Testis (tissue), 3 donors: Measurements from ENCODE around the gene CDH13. TPM values are rescaled to one million over a fixed set of nuclear protein-coding genes. Genes with fewer than 3 reads are reported as not detected.

ENCODE experiments used
- DNase-seq: peaks from one replicate; pipeline ENCODE4 v3.0.0-alpha.2; 2019
- H3K27ac ChIP-seq, 2 donors: fragments of 200-600 bp; sonication (generic); one replicate each; pipeline ENCODE4 v1.5.1; 2019
- H3K27me3 ChIP-seq: fragments of 200-600 bp; sonication (generic); one replicate; pipeline ENCODE4 v1.5.1; 2019
- H3K36me3 ChIP-seq: fragments of 200-600 bp; sonication (generic); one replicate; pipeline ENCODE4 v1.5.1; 2017; ENCODE audit warnings: low read depth; ENCODE audit errors: missing control alignments
- H3K4me1 ChIP-seq: fragments of 200-600 bp; sonication (generic); one replicate; pipeline ENCODE4 v1.5.1; 2019
- H3K4me3 ChIP-seq, 2 donors: fragments of 200-600 bp; sonication (generic); one replicate each; pipeline ENCODE4 v1.5.1; 2017 to 2019
- H3K9me3 ChIP-seq: fragments of 200-600 bp; sonication (generic); one replicate; pipeline ENCODE4 v1.5.1; 2017
- POLR2A ChIP-seq: fragments of 450-650 bp; IDR thresholded peaks from one replicate; pipeline ENCODE4 v1.6.1; 2017; ENCODE audit warnings: antibody characterized with exemption, mild to moderate bottlenecking, moderate library complexity
- WGBS, 2 donors: methylation state at CpG; one replicate each; pipeline ENCODE4 v1.1.5; 2018; 5-methylcytosine and 5-hydroxymethylcytosine counted together
- intact Hi-C: fragments of 100-400 bp; cut with DNase I; formaldehyde crosslinking; loops from one replicate; pipeline ENCODE4 v1.15.1; 2023; ENCODE audit warnings: low total_unique reads
- polyA plus RNA-seq: library from polyadenylated mRNA; stranded (reverse); fragments of 350-450 nt; fragmentation: Illumina TruSeq; extraction: RNeasy Lipid Tissue Mini Kit (QIAGEN cat#74804); gene quantifications from one replicate; pipeline ENCODE4 v1.2.3, GENCODE V29; 2014; ENCODE audit warnings: low read depth, low replicate concordance; ENCODE audit not compliant: insufficient read depth
- total RNA-seq, 2 donors: library from RNA; depleted of rRNA; stranded (reverse); fragments of >200 nt; gene quantifications; one replicate each; pipeline ENCODE4 v1.2.3, GENCODE V29; 2016
- TF ChIP-seq, protein P1 (sequence below), 3 experiments: fragments of 450-650 bp in 2 of 3; fragments of 200-600 bp in 1 of 3; sonication (generic) in 1 of 3; IDR thresholded peaks; one replicate each; pipeline ENCODE4 v1.5.1; 2016 to 2019; ENCODE audit warnings: antibody characterized with exemption in 3 of 3, mild to moderate bottlenecking in 2 of 3, moderate library complexity in 1 of 3

The CDH13 gene
- total and polyA plus RNA-seq, 3 donors from 2014 or later: 1.2 to 11.1 (median 2.0) TPM

DNA sequence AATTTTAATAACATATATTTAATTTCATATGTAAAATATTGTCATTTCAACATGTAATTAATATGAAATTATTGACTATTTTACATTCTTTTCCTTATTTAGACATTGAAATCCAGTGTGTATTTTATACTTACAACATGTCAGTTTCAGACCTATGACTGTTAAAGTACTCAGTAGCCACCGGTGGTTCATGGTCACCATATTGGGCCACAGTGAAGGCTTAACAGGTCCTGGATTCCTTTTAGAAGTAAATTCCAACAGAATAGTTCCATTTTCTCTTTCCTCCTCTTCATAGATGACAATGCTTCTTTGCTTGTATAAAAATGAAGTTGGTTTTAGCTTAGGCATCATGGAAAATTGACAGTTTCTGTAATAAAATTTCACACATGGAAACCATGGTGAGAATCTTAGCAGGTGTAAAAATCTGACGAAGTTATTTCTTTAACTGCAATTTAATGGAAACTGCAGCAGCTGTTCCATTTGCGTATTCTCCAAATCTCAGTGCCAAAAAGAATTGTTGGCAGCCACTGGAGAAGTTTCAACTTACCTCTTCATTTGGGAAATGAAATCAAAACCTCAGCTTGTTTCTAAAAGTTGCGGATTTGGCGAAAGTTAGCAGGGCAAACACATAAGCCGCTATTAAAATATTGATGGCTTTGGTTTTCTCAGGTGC is 231.1 kb downstream of the CDH13 start:
- TF ChIP-seq, protein P1, sequence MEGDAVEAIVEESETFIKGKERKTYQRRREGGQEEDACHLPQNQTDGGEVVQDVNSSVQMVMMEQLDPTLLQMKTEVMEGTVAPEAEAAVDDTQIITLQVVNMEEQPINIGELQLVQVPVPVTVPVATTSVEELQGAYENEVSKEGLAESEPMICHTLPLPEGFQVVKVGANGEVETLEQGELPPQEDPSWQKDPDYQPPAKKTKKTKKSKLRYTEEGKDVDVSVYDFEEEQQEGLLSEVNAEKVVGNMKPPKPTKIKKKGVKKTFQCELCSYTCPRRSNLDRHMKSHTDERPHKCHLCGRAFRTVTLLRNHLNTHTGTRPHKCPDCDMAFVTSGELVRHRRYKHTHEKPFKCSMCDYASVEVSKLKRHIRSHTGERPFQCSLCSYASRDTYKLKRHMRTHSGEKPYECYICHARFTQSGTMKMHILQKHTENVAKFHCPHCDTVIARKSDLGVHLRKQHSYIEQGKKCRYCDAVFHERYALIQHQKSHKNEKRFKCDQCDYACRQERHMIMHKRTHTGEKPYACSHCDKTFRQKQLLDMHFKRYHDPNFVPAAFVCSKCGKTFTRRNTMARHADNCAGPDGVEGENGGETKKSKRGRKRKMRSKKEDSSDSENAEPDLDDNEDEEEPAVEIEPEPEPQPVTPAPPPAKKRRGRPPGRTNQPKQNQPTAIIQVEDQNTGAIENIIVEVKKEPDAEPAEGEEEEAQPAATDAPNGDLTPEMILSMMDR (IDR thresholded peaks at IDR 0.05): no peak
- no peak for TF ChIP-seq POLR2A
- DNase-seq: no peak
- no peak overlapping the region for H3K27ac ChIP-seq
- no peak overlapping the region for H3K4me3 ChIP-seq
- intact Hi-C loops: no loop called here
- no peaks in the 10 kb centered on the region for H3K4me1 ChIP-seq
- H3K9me3 ChIP-seq: no peaks in the 10 kb centered on the region
- no peaks in the 10 kb centered on the region for H3K27me3 ChIP-seq
- no peaks in the 10 kb centered on the region for H3K36me3 ChIP-seq
- 94% methylated on average over 6 of the region's 6 CpGs for WGBS, 2 donors

DNA sequence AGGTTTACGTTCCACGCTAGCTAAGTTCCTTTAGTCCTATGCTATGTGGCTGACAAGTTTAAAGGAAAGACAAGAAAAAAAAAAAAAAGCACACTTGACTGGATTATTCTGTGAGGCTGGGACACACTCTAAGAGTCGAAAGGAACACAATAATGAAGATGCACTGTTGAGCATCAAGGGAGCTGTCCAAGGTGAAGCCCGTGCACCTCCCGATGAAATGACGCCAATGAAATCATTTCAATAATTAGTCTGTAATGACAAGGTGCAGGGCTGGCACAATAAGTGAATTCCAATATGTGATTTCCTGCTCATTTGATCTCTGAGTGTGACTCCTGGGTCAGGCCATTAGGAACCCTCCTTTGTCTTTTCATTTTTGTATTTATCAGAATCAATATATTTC is 232.9 kb downstream of the CDH13 start:
- Histone ChIP-seq H3K4me3 (no peak overlapping the region), H3K4me1 (no peaks in the 10 kb centered on the region), H3K9me3 (no peaks in the 10 kb centered on the region), H3K27me3 (no peaks in the 10 kb centered on the region), H3K36me3 (no peaks in the 10 kb centered on the region), H3K27ac (no peak overlapping the region)
- no peak for DNase-seq
- TF ChIP-seq, protein P1 (IDR thresholded peaks at IDR 0.05): no peak
- no peak for TF ChIP-seq POLR2A
- WGBS, 2 donors: 72 to 82% methylated on average over 6 of the region's 6 CpGs
- intact Hi-C loops: no loop called here

DNA sequence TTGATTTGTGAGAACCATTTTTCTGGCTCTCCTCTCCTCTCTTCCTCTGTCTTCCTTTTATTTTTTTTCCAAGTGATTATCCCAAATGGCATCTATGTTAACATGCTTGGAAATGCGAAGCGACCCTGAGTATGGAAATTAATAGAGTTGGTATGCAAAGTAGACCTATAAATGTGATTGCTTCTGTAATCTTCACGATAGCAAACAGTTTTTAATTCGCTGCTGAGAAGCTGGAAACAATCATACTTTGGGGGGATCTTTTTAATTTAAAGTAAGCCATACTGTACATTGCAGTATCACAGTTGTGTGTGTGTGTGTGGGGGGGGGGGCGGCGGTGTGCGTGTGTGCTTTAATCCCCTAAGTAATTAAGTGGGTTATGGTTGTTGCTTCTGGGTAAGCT is 233.3 kb downstream of the CDH13 start:
- Histone ChIP-seq H3K36me3 (no peaks in the 10 kb centered on the region), H3K27me3 (no peaks in the 10 kb centered on the region), H3K9me3 (no peaks in the 10 kb centered on the region), H3K27ac (no peak overlapping the region), H3K4me3 (no peak overlapping the region), H3K4me1 (no peaks in the 10 kb centered on the region)
- WGBS, 2 donors: 90 to 96% methylated on average over 7 of the region's 7 CpGs
- TF ChIP-seq, protein P1 (IDR thresholded peaks at IDR 0.05): no peak
- intact Hi-C loops: no loop called here
- no peak for DNase-seq

DNA sequence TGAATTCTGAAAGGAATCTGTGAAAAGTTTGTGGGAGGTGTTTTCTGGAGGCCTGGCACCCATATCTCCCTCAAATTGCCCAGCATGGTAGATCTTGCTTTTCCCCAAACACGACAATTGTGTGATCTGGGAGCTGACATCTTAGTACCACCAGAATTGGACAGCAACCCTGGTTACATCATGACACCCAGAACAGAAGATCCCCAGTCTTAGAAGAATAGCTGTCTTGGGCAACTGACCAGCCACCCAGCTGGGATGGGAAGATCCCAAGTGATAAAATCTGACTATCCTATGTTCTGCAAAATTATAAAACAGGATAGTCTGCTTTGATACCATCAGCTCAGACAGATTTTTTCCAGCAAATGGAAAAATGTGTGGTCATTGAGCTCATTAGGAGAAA is 235.3 kb downstream of the CDH13 start:
- Histone ChIP-seq H3K27ac (no peak overlapping the region), H3K4me1 (no peaks in the 10 kb centered on the region), H3K36me3 (no peaks in the 10 kb centered on the region), H3K4me3 (no peak overlapping the region), H3K27me3 (no peaks in the 10 kb centered on the region), H3K9me3 (no peaks in the 10 kb centered on the region)
- DNase-seq: no peak
- WGBS, 2 donors: 81 to 84% methylated on average over 1 of the region's 1 CpG
- intact Hi-C loops: no loop called here
- TF ChIP-seq, protein P1 (IDR thresholded peaks at IDR 0.05): no peak
- TF ChIP-seq POLR2A: no peak
